ENCODE data around the gene URB1.

GRCh38 chr21:32393677-32394001 is 827 bp upstream of the URB1 start:
- no peak for TF ChIP-seq CTCF (IDR thresholded peaks at IDR 0.05)
- TF ChIP-seq TCF7L2 (IDR thresholded peaks at IDR 0.05; ENCODE audit: low read depth, low read length) = no peak
- TF ChIP-seq POLR2AphosphoS5 (IDR thresholded peaks at IDR 0.05; ENCODE audit: low read depth, low read length) = no peak
